Measurements from ENCODE around the gene GPR132.

GRCh38 chr14:105072892-105073719, 7.9 kb upstream of the GPR132 start:
- no peak for TF ChIP-seq FOXM1 (IDR thresholded peaks at IDR 0.05; ENCODE audit: borderline replicate concordance, low read depth)
- no peak for TF ChIP-seq EP300 (IDR thresholded peaks at IDR 0.05; ENCODE audit: borderline replicate concordance)
- TF ChIP-seq TAF1 (IDR thresholded peaks at IDR 0.05; ENCODE audit: low read depth): no peak
- no peak for TF ChIP-seq RAD21 (IDR thresholded peaks at IDR 0.05; ENCODE audit: low read depth)
- no peak for TF ChIP-seq TEAD4 (IDR thresholded peaks at IDR 0.05)
- no peak for TF ChIP-seq CEBPB (IDR thresholded peaks at IDR 0.05)
- no peak for TF ChIP-seq REST (IDR thresholded peaks at IDR 0.05; ENCODE audit: low read depth)
- no peak for TF ChIP-seq YY1 (IDR thresholded peaks at IDR 0.05; ENCODE audit: low read depth)
